HG03565 (cell line): Measurements from ENCODE around the gene CCDC107.

ENCODE experiments used
- ATAC-seq: cut with Tn5 transposase; IDR thresholded peaks from one replicate; pipeline ENCODE4 v1.9.1; 2021; ENCODE audit warnings: mild to moderate bottlenecking, moderate library complexity; ENCODE audit not compliant: unreplicated experiment

CCDC107 gene

DNA sequence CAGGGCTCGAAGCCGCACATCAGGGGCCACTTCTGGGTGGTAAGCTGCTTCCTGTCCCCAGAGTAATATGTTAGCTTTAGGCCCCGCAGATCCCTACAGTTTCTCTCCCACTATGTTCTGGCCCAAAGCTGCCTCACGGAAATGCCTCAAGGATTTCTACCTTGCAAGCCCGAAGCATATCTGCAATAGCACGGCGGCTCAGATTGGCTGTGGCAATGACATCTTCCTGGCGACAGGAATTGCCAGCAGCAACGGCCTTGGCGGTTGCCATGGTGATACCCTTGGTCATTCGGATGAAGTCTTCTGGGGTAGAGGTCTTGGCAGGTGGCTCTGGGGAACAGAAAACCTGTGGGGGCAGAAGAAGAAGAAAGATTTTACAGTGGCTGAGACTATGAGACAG lies 41.9 kb downstream of the CCDC107 start:
- ATAC-seq: no peak

DNA sequence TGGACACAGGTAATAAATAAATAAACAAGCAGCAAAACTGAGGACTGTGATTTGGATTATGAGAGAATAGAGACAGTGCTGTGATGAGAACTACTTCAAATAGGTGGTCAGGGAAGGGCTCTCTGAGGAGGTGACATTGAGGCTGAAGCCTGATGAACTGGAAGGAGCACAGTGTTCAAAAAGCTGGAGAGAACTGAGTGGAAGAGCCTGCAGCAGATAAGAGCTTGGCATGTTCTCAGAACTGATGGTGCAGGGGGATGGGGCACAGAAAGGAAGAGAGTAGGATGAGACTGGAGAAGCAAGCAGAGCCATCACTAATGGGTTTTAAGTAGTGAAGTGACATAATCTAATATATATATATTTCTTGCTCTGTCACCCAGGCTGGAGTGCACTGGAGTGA lies 42.9 kb downstream of the CCDC107 start:
- no peak for ATAC-seq

DNA sequence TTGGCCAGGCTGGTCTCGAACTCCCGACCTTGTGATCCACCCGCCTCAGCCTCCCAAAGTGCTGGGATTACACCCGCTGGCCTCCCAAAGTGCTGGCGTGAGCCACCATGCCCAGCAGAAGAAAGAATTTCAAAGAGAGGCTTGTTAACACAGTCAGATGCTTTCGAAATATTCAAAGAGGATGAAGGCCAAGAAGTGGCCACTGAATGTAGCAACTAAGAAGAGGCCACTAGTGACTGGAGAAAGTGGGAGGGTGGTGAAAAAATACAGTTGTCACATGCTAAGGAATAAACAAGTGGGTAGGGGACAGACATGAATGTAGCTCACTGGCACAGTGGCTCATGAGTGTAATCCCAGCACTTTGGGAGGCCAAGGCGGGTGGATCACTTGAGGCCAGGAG lies 44.6 kb downstream of the CCDC107 start:
- no peak for ATAC-seq

DNA sequence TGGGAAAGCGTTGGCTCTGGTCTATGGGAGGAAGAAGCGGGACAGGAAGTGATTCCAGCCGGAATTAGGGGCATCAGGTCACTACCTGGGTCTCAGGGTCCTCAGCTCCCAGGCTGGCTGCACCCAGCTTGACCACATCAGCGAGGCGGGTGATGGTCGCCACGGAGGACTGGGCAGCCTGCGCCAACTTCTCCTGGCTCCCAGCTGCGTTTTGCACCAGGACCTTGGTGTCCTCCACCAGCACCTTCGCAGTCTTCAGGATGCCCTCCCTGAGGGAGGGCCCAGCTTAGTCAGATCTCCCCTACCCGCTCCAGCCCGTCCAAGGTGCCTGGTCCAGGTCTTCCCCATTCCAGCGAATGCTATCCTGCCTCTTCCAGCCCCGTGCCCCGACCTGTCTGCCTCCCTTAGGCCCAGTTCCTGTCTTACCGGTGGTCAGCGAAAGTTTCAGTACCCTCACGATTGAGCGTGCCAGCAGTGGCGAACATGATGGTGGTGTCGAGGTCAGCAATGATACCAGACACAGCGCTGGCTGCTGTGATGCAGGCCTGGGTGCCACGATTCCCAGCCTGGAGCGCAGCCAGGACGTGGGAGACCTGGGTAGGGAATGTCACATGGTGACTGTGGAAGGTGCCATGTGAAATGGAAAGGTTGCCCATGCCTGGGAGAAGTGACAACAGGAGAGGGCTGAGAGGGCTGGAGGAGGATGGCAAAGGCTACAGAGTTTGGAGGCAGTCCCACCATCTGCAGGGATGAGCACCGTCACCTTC lies 46.0 kb downstream of the CCDC107 start:
- ATAC-seq: no peak

DNA sequence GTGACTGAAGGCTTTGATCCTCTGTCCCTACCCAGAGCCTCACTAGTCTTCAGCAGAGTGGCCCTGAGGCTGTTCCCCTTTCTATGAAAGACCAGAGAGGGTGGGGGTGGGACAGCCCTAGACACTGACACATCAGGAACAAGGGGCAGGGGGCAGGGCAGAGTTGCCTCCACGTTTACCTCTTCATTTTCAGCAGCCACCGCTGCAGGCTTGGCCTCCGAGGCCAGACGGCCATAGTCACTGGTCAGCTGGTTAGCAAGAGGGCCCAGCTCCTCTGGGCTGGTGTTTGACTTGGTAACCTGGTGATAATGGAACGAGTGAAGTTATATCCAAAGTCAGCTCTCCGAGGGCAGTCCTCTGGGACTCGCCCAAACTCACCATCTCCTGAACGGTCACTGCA lies 47.3 kb downstream of the CCDC107 start:
- no peak for ATAC-seq

DNA sequence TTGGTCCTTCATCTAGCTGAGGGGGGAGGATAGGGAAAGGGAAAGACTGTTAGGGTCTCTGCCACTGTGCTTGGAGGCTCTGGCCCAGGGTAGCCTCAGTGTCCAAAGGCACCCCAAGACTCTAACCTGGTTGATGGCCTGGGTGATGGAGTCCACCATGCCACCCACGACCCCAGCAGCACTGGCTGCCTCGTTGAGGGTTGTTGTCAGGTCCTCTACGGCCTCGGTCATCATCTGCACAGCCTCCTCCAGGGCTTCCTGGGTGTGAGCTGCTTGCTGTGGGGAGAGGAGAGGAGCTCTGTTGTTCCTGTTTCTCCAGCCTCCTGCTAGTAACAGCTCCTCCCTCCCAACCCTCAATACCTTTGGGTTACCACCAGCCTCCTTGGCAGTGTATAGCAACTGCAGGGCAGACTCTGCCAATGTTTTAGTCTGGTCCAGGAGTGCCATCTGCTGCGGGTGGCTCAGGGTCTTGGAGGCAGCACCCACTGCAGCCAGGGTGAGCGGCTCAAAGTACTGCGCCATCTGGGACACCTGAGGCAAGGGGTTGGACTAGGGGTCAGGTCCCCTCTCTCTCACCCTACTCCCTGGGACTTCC lies 47.8 kb downstream of the CCDC107 start:
- ATAC-seq: no peak

DNA sequence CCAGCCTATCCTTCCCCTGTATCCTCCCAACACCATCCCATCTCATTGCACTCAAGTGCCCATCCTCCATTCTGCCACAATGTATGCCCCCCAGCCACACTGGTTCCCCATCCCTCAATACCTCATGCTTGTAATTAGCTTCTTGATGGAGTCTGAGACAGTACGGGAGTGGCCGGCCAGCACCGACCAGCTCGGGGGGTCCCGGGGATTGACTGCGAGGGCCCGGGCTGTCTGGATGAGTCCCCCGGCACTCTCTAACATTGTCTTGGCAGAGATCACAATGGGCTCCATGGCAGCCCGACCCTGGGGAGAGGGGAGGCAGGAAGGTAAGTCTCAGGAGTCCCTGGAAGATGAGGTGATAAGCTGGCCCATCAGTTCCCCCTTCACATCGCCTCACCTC lies 48.9 kb downstream of the CCDC107 start:
- no peak for ATAC-seq

DNA sequence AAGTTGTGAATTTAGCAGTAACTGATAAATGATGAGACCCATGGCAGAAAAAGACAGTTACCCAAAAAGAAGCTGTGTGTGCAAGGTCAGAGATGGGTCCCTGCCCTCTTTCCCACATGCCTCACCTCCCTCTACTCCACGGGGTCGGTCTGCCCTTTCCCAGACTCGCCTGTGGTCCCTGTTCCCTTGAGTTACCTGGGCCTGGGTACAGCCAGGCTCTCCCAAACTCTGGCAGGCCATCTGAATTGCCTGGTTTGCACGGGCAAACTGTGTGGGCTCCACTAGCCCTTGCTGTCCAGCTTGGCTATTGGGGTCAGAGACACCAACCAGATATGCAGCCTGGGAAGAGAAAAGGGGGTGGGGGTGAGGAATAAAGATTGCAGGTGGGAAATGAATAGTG lies 50.1 kb downstream of the CCDC107 start:
- no peak for ATAC-seq

DNA sequence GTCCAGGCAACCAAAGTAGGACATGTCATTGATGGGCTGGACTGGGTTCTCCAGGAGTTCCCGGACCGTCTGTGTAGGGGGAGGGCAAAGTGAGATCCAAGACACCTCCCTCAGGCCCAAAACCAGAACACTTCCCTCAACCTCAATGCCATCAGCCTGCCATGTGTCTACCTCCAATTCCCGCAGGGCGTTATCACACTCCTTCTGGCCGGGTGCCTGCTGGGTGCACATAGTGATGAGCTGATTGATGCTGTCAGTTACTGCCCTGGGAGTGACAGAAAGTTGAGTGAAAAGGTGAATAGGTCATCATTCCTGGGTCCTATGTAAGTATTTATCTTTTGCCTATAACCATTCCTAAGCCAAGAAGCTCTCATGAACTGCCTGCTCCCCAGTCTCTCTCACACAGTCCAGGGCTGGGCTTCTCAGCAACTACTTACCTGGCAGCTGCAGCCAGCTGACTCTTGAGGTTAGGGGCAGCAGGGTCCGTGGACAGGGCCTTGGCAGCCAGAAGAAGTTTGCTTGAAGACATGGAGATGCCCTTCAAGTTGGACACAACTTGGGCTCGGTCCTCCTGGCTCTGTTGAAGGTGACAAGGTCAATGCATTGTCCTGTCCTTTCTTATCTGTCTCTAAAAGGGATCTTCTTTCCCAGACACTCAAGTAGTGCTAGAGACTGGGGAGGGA lies 52.9 kb downstream of the CCDC107 start:
- ATAC-seq: no peak
